ENCODE results near the gene TASP1. TPM values are rescaled to one million over a fixed set of nuclear protein-coding genes. Genes with fewer than 3 reads are reported as not detected.

TASP1 gene
- total RNA-seq, 2 donors from 2014 or later, result 15.8 to 16.6 TPM

- Histone ChIP-seq H3K27ac (ENCODE audit: low read depth, low read length) (no peak overlapping the region), H3K4me1 (ENCODE audit: control insufficient read depth, insufficient read depth, low read length) (no peaks in the 10 kb centered on the region), H3K9ac (ENCODE audit: extremely low read depth, low read length, poor library complexity, severe bottlenecking) (no peak overlapping the region), H3K36me3 (ENCODE audit: control insufficient read depth, insufficient read depth, low read length) (no peaks in the 10 kb centered on the region), H3K4me3 (ENCODE audit: low read length) (no peak overlapping the region), H3K9me3 (ENCODE audit: control insufficient read depth, low read length) (no peaks in the 10 kb centered on the region), H3K27me3 (ENCODE audit: control insufficient read depth, insufficient read depth, low read length, poor library complexity, severe bottlenecking) (no peaks in the 10 kb centered on the region)
- H3K27me3 Mint-ChIP-seq (ENCODE audit: insufficient read depth), result peaks cover 4% of the 10 kb centered on the region
- no peaks in the 10 kb centered on the region for H3K9me3 Mint-ChIP-seq
- no peak for TF ChIP-seq CTCF (conservative IDR thresholded peaks at IDR 0.05)
- no peaks in the 10 kb centered on the region for H3K36me3 Mint-ChIP-seq (ENCODE audit: low read depth)
- WGBS, 2 experiments (ENCODE audit: insufficient coverage in 1 of 2, insufficient read length in 1 of 2), result 89 to 94% methylated on average over 4 to 9 of the region's 9 CpGs
- no peak for DNase-seq
- no peak overlapping the region for H3K27ac Mint-ChIP-seq
- no peak overlapping the region for H3K4me3 Mint-ChIP-seq
- peaks cover 28% of the 10 kb centered on the region for H3K4me1 Mint-ChIP-seq
Measured at GRCh38 chr20:13344671-13345070, 294.1 kb downstream of the TASP1 start.

DNA sequence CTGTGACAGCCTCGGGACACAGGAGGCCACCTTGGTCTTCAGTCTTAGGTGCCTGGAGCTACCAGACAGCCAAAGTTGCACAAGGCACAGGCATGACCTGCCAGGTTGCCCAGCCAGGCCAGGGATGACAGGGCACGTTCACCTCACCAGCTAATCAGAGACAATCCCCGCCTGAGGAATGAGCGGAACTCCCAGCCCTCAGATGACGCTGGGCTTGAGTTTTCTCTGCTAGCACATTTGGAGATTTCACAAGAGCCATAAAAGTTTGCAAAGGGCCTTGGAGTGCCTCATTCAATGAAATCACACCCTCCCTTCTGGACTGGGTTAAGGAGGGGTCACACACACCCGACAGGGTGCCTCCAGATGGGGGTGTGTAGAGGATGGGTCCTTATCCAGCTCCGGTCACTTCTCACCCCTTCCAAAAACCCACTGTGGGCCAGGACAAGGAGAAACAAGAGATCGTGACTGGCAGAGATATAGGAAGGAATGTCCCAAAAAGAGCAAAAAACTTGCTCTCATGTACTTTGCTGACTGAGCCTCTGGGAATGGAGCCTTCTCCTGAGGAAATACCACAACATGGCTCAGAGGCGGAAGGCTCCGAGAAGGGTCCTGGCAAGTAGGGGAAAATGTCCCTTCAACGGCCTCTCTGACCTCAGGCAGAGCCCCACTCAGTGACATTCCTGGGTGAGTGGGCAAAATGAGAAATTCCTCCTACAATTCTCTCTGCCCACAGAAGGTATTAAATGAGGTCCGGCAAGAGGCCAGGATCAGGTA is 296.1 kb downstream of the TASP1 start:
- no peaks in the 10 kb centered on the region for H3K9me3 ChIP-seq (ENCODE audit: control insufficient read depth, low read length)
- no peaks in the 10 kb centered on the region for H3K36me3 ChIP-seq (ENCODE audit: control insufficient read depth, insufficient read depth, low read length)
- H3K9ac ChIP-seq (ENCODE audit: extremely low read depth, low read length, poor library complexity, severe bottlenecking), result no peak overlapping the region
- H3K4me1 ChIP-seq (ENCODE audit: control insufficient read depth, insufficient read depth, low read length), result no peaks in the 10 kb centered on the region
- TF ChIP-seq CTCF (conservative IDR thresholded peaks at IDR 0.05), result no peak
- Mint-ChIP-seq H3K4me3 (no peak overlapping the region), H3K27me3 (ENCODE audit: insufficient read depth) (peaks cover 11% of the 10 kb centered on the region), H3K27ac (no peak overlapping the region), H3K9me3 (no peaks in the 10 kb centered on the region), H3K4me1 (peaks cover 28% of the 10 kb centered on the region), H3K36me3 (ENCODE audit: low read depth) (no peaks in the 10 kb centered on the region)
- WGBS, 2 experiments (ENCODE audit: insufficient coverage in 1 of 2, insufficient read length in 1 of 2), result 90 to 92% methylated on average over 4 to 12 of the region's 12 CpGs
- no peak overlapping the region for H3K4me3 ChIP-seq (ENCODE audit: low read length)
- no peak overlapping the region for H3K27ac ChIP-seq (ENCODE audit: low read depth, low read length)
- DNase-seq, result no peak
- no peaks in the 10 kb centered on the region for H3K27me3 ChIP-seq (ENCODE audit: control insufficient read depth, insufficient read depth, low read length, poor library complexity, severe bottlenecking)

GRCh38 chr20:13341737-13342393 is 296.9 kb downstream of the TASP1 start:
- Histone ChIP-seq H3K27me3 (ENCODE audit: control insufficient read depth, insufficient read depth, low read length, poor library complexity, severe bottlenecking) (no peaks in the 10 kb centered on the region), H3K27ac (ENCODE audit: low read depth, low read length) (no peak overlapping the region), H3K36me3 (ENCODE audit: control insufficient read depth, insufficient read depth, low read length) (no peaks in the 10 kb centered on the region), H3K9ac (ENCODE audit: extremely low read depth, low read length, poor library complexity, severe bottlenecking) (no peak overlapping the region), H3K9me3 (ENCODE audit: control insufficient read depth, low read length) (no peaks in the 10 kb centered on the region), H3K4me3 (ENCODE audit: low read length) (no peak overlapping the region), H3K4me1 (ENCODE audit: control insufficient read depth, insufficient read depth, low read length) (no peaks in the 10 kb centered on the region)
- no peak for TF ChIP-seq CTCF (conservative IDR thresholded peaks at IDR 0.05)
- no peaks in the 10 kb centered on the region for H3K36me3 Mint-ChIP-seq (ENCODE audit: low read depth)
- H3K27ac Mint-ChIP-seq, result no peak overlapping the region
- peaks cover 28% of the 10 kb centered on the region for H3K4me1 Mint-ChIP-seq
- WGBS, 2 experiments (ENCODE audit: insufficient coverage in 1 of 2, insufficient read length in 1 of 2), result 79 to 92% methylated on average over 6 to 9 of the region's 9 CpGs
- no peak for DNase-seq
- peaks cover 14% of the 10 kb centered on the region for H3K27me3 Mint-ChIP-seq (ENCODE audit: insufficient read depth)
- no peak overlapping the region for H3K4me3 Mint-ChIP-seq
- no peaks in the 10 kb centered on the region for H3K9me3 Mint-ChIP-seq

All from endodermal cell (in vitro differentiated cells).